Activated CD8-positive, alpha-beta memory T cell treated with anti-CD3 and anti-CD28 coated beads, Interleukin-2, amount 10 ng/mL, durations not matched to agents 7 days and 5 days (primary cell): ENCODE data around the gene SYPL2. TPM values are rescaled to one million over a fixed set of nuclear protein-coding genes. Genes with fewer than 3 reads are reported as not detected.

Source experiments
- ATAC-seq: fragments of 150-1000 bp; cut with Tn5 transposase; one replicate; pipeline ENCODE4 v1.10.0; 2021; ENCODE audit warnings: moderate library complexity
- CTCF ChIA-PET: fragments of 350-600 bp; sonication (Branson Sonifier 250); formaldehyde crosslinking; loops from one replicate; lab custom pipeline; 2021; ENCODE audit warnings: antibody characterized with exemption; lab: Charles Lee
- DNase-seq: peaks from one replicate; pipeline ENCODE4 v3.0.0-alpha.2; 2020
- H3K27ac Mint-ChIP-seq: one replicate; pipeline ENCODE4 v1.8.0; 2021; ENCODE audit warnings: mild to moderate bottlenecking, mixed read lengths
- H3K27me3 Mint-ChIP-seq: one replicate; pipeline ENCODE4 v1.8.0; 2021; ENCODE audit warnings: mixed read lengths
- H3K36me3 Mint-ChIP-seq: one replicate; pipeline ENCODE4 v1.8.0; 2021; ENCODE audit warnings: mild to moderate bottlenecking, mixed read lengths
- H3K4me1 Mint-ChIP-seq: one replicate; pipeline ENCODE4 v1.8.0; 2021; ENCODE audit warnings: mixed read lengths
- H3K4me3 Mint-ChIP-seq: one replicate; pipeline ENCODE4 v1.8.0; 2021; ENCODE audit warnings: mild to moderate bottlenecking, moderate library complexity, mixed read lengths
- H3K9me3 Mint-ChIP-seq: one replicate; pipeline ENCODE4 v1.8.0; 2022; ENCODE audit warnings: low read depth, mixed read lengths
- total RNA-seq, 2 experiments: library from RNA; stranded (reverse); gene quantifications; one replicate each; pipeline ENCODE4 v1.2.3, GENCODE V29; 2021

SYPL2 gene
- total RNA-seq, 2 experiments from 2014 or later: not detected

GRCh38 chr1:109513110-109513710 is 46.9 kb downstream of the SYPL2 start:
- CTCF ChIA-PET: interaction anchor here (1.2 to 46.0 kb wide), 3 partner anchors 6 to 127 kb away, joined by 3 to 1550 read pairs (median 1550); partner anchors contain the start of genes AMIGO1, ATXN7L2, CYB561D1 and GPR61
- peaks cover 16% of the 10 kb centered on the region for H3K4me1 Mint-ChIP-seq
- no peak overlapping the region for H3K27ac Mint-ChIP-seq
- no peaks in the 10 kb centered on the region for H3K9me3 Mint-ChIP-seq
- no peaks in the 10 kb centered on the region for H3K36me3 Mint-ChIP-seq
- DNase-seq (no peak), ATAC-seq (no peak)
- H3K27me3 Mint-ChIP-seq: peaks cover 32% of the 10 kb centered on the region
- H3K4me3 Mint-ChIP-seq: no peak overlapping the region

GRCh38 chr1:109514846-109515245 is 48.5 kb downstream of the SYPL2 start:
- no peak overlapping the region for H3K4me3 Mint-ChIP-seq
- H3K27ac Mint-ChIP-seq: no peak overlapping the region
- no peaks in the 10 kb centered on the region for H3K36me3 Mint-ChIP-seq
- CTCF ChIA-PET: interaction anchor here (0.5 to 46.0 kb wide), 3 partner anchors 5 to 493 kb away, joined by 3 to 1550 read pairs (median 1550); partner anchors contain the start of genes AMIGO1, ATXN7L2, CYB561D1 and GPR61
- ATAC-seq (no peak), DNase-seq (no peak)
- peaks cover 21% of the 10 kb centered on the region for H3K27me3 Mint-ChIP-seq
- peaks cover 5% of the 10 kb centered on the region for H3K4me1 Mint-ChIP-seq
- H3K9me3 Mint-ChIP-seq: no peaks in the 10 kb centered on the region

- CTCF ChIA-PET: interaction anchor here (43.7 to 46.0 kb wide), 2 partner anchors 3 to 18 kb away, joined by 1550 read pairs; partner anchors contain the start of genes AMIGO1, ATXN7L2, CYB561D1 and GPR61
- Mint-ChIP-seq H3K27me3 (peaks cover 11% of the 10 kb centered on the region), H3K36me3 (no peaks in the 10 kb centered on the region), H3K4me3 (no peak overlapping the region), H3K4me1 (no peaks in the 10 kb centered on the region), H3K27ac (no peak overlapping the region), H3K9me3 (no peaks in the 10 kb centered on the region)
- DNase-seq (no peak), ATAC-seq (no peak)
Observed at GRCh38 chr1:109516872-109517271, 50.5 kb downstream of the SYPL2 start.

GRCh38 chr1:109517337-109517736 is 51.0 kb downstream of the SYPL2 start:
- H3K4me1 Mint-ChIP-seq: no peaks in the 10 kb centered on the region

GRCh38 chr1:109521002-109521951 is 54.9 kb downstream of the SYPL2 start:
- H3K9me3 Mint-ChIP-seq: no peaks in the 10 kb centered on the region
- no peaks in the 10 kb centered on the region for H3K4me1 Mint-ChIP-seq
- no peak overlapping the region for H3K27ac Mint-ChIP-seq
- no peak for DNase-seq
- no peak for ATAC-seq
- H3K27me3 Mint-ChIP-seq: peaks cover 13% of the 10 kb centered on the region
- no peak overlapping the region for H3K4me3 Mint-ChIP-seq
- CTCF ChIA-PET: interaction anchor here (1.0 to 46.0 kb wide), 4 partner anchors 2 to 119 kb away, joined by 3 to 1550 read pairs (median 786); partner anchors contain the start of genes AMIGO1, ATXN7L2, CYB561D1 and GPR61
- H3K36me3 Mint-ChIP-seq: no peaks in the 10 kb centered on the region

More at GRCh38 chr1:109517337-109517736, 51.0 kb downstream of the SYPL2 start:
- no peak overlapping the region for H3K27ac Mint-ChIP-seq
- no peak for ATAC-seq
- no peaks in the 10 kb centered on the region for H3K9me3 Mint-ChIP-seq
- H3K36me3 Mint-ChIP-seq: no peaks in the 10 kb centered on the region
- no peak overlapping the region for H3K4me3 Mint-ChIP-seq
- CTCF ChIA-PET: interaction anchor here (43.7 to 46.0 kb wide), 2 partner anchors 2 to 18 kb away, joined by 1550 read pairs; partner anchors contain the start of genes AMIGO1, ATXN7L2, CYB561D1 and GPR61
- H3K27me3 Mint-ChIP-seq: peaks cover 13% of the 10 kb centered on the region
- no peak for DNase-seq

GRCh38 chr1:109522026-109522425 is 55.7 kb downstream of the SYPL2 start:
- ATAC-seq (no peak), DNase-seq (no peak)
- peaks cover 13% of the 10 kb centered on the region for H3K27me3 Mint-ChIP-seq
- CTCF ChIA-PET: interaction anchor here (1.0 to 46.0 kb wide), 3 partner anchors 10 to 118 kb away, joined by 3 to 1550 read pairs (median 22); partner anchors contain the start of genes AMIGO1, ATXN7L2 and CYB561D1
- no peak overlapping the region for H3K27ac Mint-ChIP-seq
- no peaks in the 10 kb centered on the region for H3K9me3 Mint-ChIP-seq
- no peak overlapping the region for H3K4me3 Mint-ChIP-seq
- H3K36me3 Mint-ChIP-seq: no peaks in the 10 kb centered on the region
- H3K4me1 Mint-ChIP-seq: no peaks in the 10 kb centered on the region

GRCh38 chr1:109523706-109524105 is 57.4 kb downstream of the SYPL2 start:
- Mint-ChIP-seq H3K9me3 (no peaks in the 10 kb centered on the region), H3K4me1 (no peaks in the 10 kb centered on the region), H3K27me3 (peaks cover 13% of the 10 kb centered on the region), H3K4me3 (no peak overlapping the region), H3K36me3 (no peaks in the 10 kb centered on the region), H3K27ac (no peak overlapping the region)
- CTCF ChIA-PET: interaction anchor here (0.8 to 46.0 kb wide), 3 partner anchors 8 to 116 kb away, joined by 3 to 1550 read pairs (median 22); partner anchors contain the start of genes AMIGO1, ATXN7L2 and CYB561D1
- no peak for DNase-seq
- ATAC-seq: no peak

GRCh38 chr1:109527098-109527811 is 60.9 kb downstream of the SYPL2 start:
- Mint-ChIP-seq H3K4me3 (no peak overlapping the region), H3K27ac (no peak overlapping the region), H3K9me3 (no peaks in the 10 kb centered on the region)

GRCh38 chr1:109527846-109528695 is 61.7 kb downstream of the SYPL2 start:
- no peaks in the 10 kb centered on the region for H3K9me3 Mint-ChIP-seq
- ATAC-seq (no peak), DNase-seq (no peak)
- H3K4me3 Mint-ChIP-seq: no peak overlapping the region
- no peaks in the 10 kb centered on the region for H3K27me3 Mint-ChIP-seq
- no peaks in the 10 kb centered on the region for H3K36me3 Mint-ChIP-seq
- CTCF ChIA-PET: interaction anchor here (1.4 to 46.0 kb wide), 5 partner anchors 29 to 278 kb away, joined by 3 to 1550 read pairs (median 62); partner anchors contain the start of genes AMIGO1, ATXN7L2, CYB561D1 and SORT1
- H3K27ac Mint-ChIP-seq: no peak overlapping the region
- peaks cover 21% of the 10 kb centered on the region for H3K4me1 Mint-ChIP-seq

More at GRCh38 chr1:109527098-109527811, 60.9 kb downstream of the SYPL2 start:
- ATAC-seq (no peak), DNase-seq (no peak)
- H3K27me3 Mint-ChIP-seq: peaks cover 5% of the 10 kb centered on the region
- CTCF ChIA-PET: interaction anchor here (46.0 kb wide), 1 partner anchor 28 kb away, joined by 1550 read pairs; the partner anchor contains the start of genes AMIGO1, ATXN7L2 and CYB561D1
- peaks cover 15% of the 10 kb centered on the region for H3K4me1 Mint-ChIP-seq
- H3K36me3 Mint-ChIP-seq: no peaks in the 10 kb centered on the region

GRCh38 chr1:109528712-109529111 is 62.4 kb downstream of the SYPL2 start:
- Mint-ChIP-seq H3K27me3 (no peaks in the 10 kb centered on the region), H3K4me3 (no peak overlapping the region), H3K4me1 (peaks cover 23% of the 10 kb centered on the region), H3K27ac (no peak overlapping the region), H3K36me3 (no peaks in the 10 kb centered on the region), H3K9me3 (no peaks in the 10 kb centered on the region)
- CTCF ChIA-PET: interaction anchor here (0.7 to 46.0 kb wide), 7 partner anchors 10 to 465 kb away, joined by 3 to 1550 read pairs (median 10); partner anchors contain the start of genes AMIGO1, ATXN7L2, CYB561D1 and SORT1
- DNase-seq (no peak), ATAC-seq (no peak)

- H3K36me3 Mint-ChIP-seq: no peaks in the 10 kb centered on the region
Observed at GRCh38 chr1:109529881-109530456, 63.6 kb downstream of the SYPL2 start.

More at GRCh38 chr1:109529881-109530456, 63.6 kb downstream of the SYPL2 start:
- Mint-ChIP-seq H3K27ac (no peak overlapping the region), H3K4me1 (peaks cover 23% of the 10 kb centered on the region), H3K27me3 (no peaks in the 10 kb centered on the region), H3K4me3 (no peak overlapping the region), H3K9me3 (no peaks in the 10 kb centered on the region)
- no peak for DNase-seq
- CTCF ChIA-PET: interaction anchor here (0.8 to 46.0 kb wide), 8 partner anchors 8 to 455 kb away, joined by 3 to 1550 read pairs (median 48); partner anchors contain the start of genes AHCYL1, AMIGO1, ATXN7L2 and CYB561D1
- ATAC-seq: no peak
